NT2/D1 (cell line): ENCODE measurements around the gene CDH20.

Experiments
- YY1 ChIP-seq: IDR thresholded peaks from 2 replicates; pipeline ENCODE4 v1.6.1; 2011; ENCODE audit not compliant: insufficient read length, insufficient read depth
- ZNF274 ChIP-seq: IDR thresholded peaks from 2 replicates; pipeline ENCODE4 v1.6.1; 2011; ENCODE audit warnings: mild to moderate bottlenecking, low read depth, low read length

DNA sequence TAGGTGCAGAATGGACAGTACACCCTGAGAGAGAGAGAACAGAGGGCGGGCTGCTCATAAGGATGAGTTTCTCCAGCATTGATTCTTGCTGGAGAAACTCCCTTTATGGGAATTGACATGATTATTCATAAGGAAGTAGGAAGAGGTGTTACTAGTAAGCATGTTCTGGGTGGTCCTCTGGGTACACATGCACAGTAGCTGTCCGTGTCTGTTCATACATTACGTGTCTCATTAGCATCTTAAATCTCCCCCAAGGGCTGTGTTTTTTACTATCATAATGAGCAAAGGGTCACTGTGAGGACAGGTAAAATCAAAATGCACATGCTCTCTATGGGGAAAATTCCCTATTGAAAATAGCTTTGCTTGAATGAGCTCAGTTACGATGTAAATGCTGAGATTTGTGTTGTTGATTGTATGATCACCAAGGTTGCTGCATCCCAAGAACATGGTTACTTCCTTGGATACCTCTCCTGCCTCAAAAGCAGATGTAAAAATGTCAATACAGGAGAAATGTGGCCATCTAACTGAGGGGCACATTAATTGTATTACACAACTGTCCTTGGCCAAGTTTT lies 238.9 kb downstream of the CDH20 start:
- no peak for TF ChIP-seq YY1
- no peak for TF ChIP-seq ZNF274
